Natural killer cell (primary cell): ENCODE data around the gene UBE2L6. TPM values are rescaled to one million over a fixed set of nuclear protein-coding genes. Genes with fewer than 3 reads are reported as not detected.

Experiments
- ATAC-seq, 3 donors: fragments of 150-1000 bp in 2 of 3; fragments of 200-7000 bp in 1 of 3; cut with Tn5 transposase; 1 replicate in 1 of 3; 2 replicates in 2 of 3; pipeline ENCODE4 v1.10.0; 2021; ENCODE audit warnings: mild to moderate bottlenecking in 2 of 3, moderate library complexity in 2 of 3
- DNase-seq, 2 donors: peaks; one replicate each; pipeline versions ENCODE4 v3.0.0 to v3.0.0-alpha.2; 2013 to 2021; ENCODE audit warnings: mixed read lengths in 1 of 2
- H3K27ac ChIP-seq: one replicate; pipeline ENCODE4 v1.5.1; 2013; ENCODE audit warnings: mild to moderate bottlenecking, low read length
- H3K27me3 ChIP-seq: one replicate; pipeline ENCODE4 v1.6.1; 2013; ENCODE audit warnings: low read length; ENCODE audit not compliant: control insufficient read depth, insufficient read depth
- H3K36me3 ChIP-seq: one replicate; pipeline ENCODE4 v1.6.1; 2013; ENCODE audit warnings: low read length; ENCODE audit not compliant: control insufficient read depth, insufficient read depth
- H3K4me1 ChIP-seq: one replicate; pipeline ENCODE4 v1.6.1; 2013; ENCODE audit warnings: low read length; ENCODE audit not compliant: control insufficient read depth, insufficient read depth
- H3K4me3 ChIP-seq: one replicate; pipeline ENCODE4 v1.5.1; 2013; ENCODE audit warnings: low read length
- H3K9me3 ChIP-seq: one replicate; pipeline ENCODE4 v1.6.1; 2013; ENCODE audit warnings: low read length; ENCODE audit not compliant: control insufficient read depth, insufficient read depth
- H3K27ac Mint-ChIP-seq, 2 donors: one replicate each; pipeline ENCODE4 v1.8.0; 2022; ENCODE audit warnings: mild to moderate bottlenecking in 2 of 2, mixed read lengths in 2 of 2, moderate library complexity in 1 of 2
- H3K27me3 Mint-ChIP-seq, 2 donors: one replicate each; pipeline ENCODE4 v1.8.0; 2022; ENCODE audit warnings: low read depth in 2 of 2, mixed read lengths in 2 of 2
- H3K36me3 Mint-ChIP-seq: one replicate; pipeline ENCODE4 v1.8.0; 2022; ENCODE audit warnings: mixed read lengths
- H3K4me1 Mint-ChIP-seq, 2 donors: one replicate each; pipeline ENCODE4 v1.8.0; 2022; ENCODE audit warnings: mixed read lengths in 2 of 2
- H3K4me3 Mint-ChIP-seq: one replicate; pipeline ENCODE4 v1.8.0; 2022; ENCODE audit warnings: mild to moderate bottlenecking, moderate library complexity, mixed read lengths
- H3K9me3 Mint-ChIP-seq, 2 donors: one replicate each; pipeline ENCODE4 v1.8.0; 2022; ENCODE audit warnings: mixed read lengths in 2 of 2
- CTCF ChIP-seq: fragments of 200-600 bp; IDR thresholded peaks from one replicate; pipeline ENCODE4 v1.8.0; 2022; ENCODE audit warnings: antibody characterized with exemption
- WGBS: methylation state at CpG from one replicate; pipeline ENCODE4 v1.1.7; 2013; ENCODE audit warnings: missing lambda C conversion rate; ENCODE audit not compliant: insufficient coverage; 5-methylcytosine and 5-hydroxymethylcytosine counted together
- intact Hi-C: fragments of 100-400 bp; cut with micrococcal nuclease; formaldehyde crosslinking; loops from one replicate; pipeline ENCODE4 v1.14.2; 2022
- total RNA-seq, 4 donors: library from RNA; stranded (reverse); fragments of 120-200 nt in 1 of 4; gene quantifications; one replicate each; pipeline versions ENCODE4 v1.2.3 to v1.2.4, GENCODE V29; 2013 to 2022

Gene UBE2L6
- total RNA-seq, 3 donors from 2014 or later (not counting 1 experiment from before 2014, with no cell fraction given), result 89.1 to 108 (median 103) TPM

GRCh38 chr11:57551941-57552340 is 15.5 kb downstream of the UBE2L6 start:
- no peak for ATAC-seq
- Mint-ChIP-seq H3K36me3 (peaks cover 17% of the 10 kb centered on the region), H3K4me1 (peaks cover 0 to 8% of the 10 kb centered on the region in 2 donors), H3K9me3 (no peaks in the 10 kb centered on the region), H3K27me3 (no peaks in the 10 kb centered on the region), H3K4me3 (no peak overlapping the region), H3K27ac (no peak overlapping the region)
- Histone ChIP-seq H3K27me3 (no peaks in the 10 kb centered on the region), H3K9me3 (no peaks in the 10 kb centered on the region), H3K4me1 (peaks cover 13% of the 10 kb centered on the region), H3K27ac (no peak overlapping the region), H3K36me3 (peaks cover 72% of the 10 kb centered on the region), H3K4me3 (no peak overlapping the region)
- DNase-seq, result no peak
- intact Hi-C loops, result no loop called here
- WGBS, result 94% methylated on average over 4 of the region's 4 CpGs
- TF ChIP-seq CTCF, result no peak

GRCh38 chr11:57549983-57550382 is 17.5 kb downstream of the UBE2L6 start:
- Mint-ChIP-seq H3K27ac (peak overlapping the region in 1 of 2 donors; percentile 54), H3K4me3 (no peak overlapping the region), H3K4me1 (peaks cover 0 to 8% of the 10 kb centered on the region in 2 donors), H3K36me3 (peaks cover 12% of the 10 kb centered on the region), H3K27me3 (no peaks in the 10 kb centered on the region), H3K9me3 (no peaks in the 10 kb centered on the region)
- 90% methylated on average over 8 of the region's 8 CpGs for WGBS
- Histone ChIP-seq H3K9me3 (no peaks in the 10 kb centered on the region), H3K4me1 (peaks cover 15% of the 10 kb centered on the region), H3K4me3 (no peak overlapping the region), H3K27ac (no peak overlapping the region), H3K36me3 (peaks cover 57% of the 10 kb centered on the region), H3K27me3 (no peaks in the 10 kb centered on the region)
- ATAC-seq (no peak), DNase-seq (no peak)
- intact Hi-C loops, result no loop called here
- no peak for TF ChIP-seq CTCF

- Histone ChIP-seq H3K4me3 (no peak overlapping the region), H3K36me3 (peaks cover 37% of the 10 kb centered on the region)
- peak; percentile 36 to 85 (median 60) for ATAC-seq
Observed at GRCh38 chr11:57547854-57548377, 19.6 kb downstream of the UBE2L6 start.

More at GRCh38 chr11:57547854-57548377, 19.6 kb downstream of the UBE2L6 start:
- peak overlapping the region; percentile 6 for H3K27ac ChIP-seq
- Mint-ChIP-seq H3K4me3 (no peak overlapping the region), H3K27me3 (no peaks in the 10 kb centered on the region), H3K27ac (peak overlapping the region; percentile 72 to 78), H3K4me1 (peaks cover 0 to 8% of the 10 kb centered on the region in 2 donors), H3K9me3 (no peaks in the 10 kb centered on the region), H3K36me3 (peaks cover 6% of the 10 kb centered on the region)
- H3K9me3 ChIP-seq, result no peaks in the 10 kb centered on the region
- peaks cover 15% of the 10 kb centered on the region for H3K4me1 ChIP-seq
- no peaks in the 10 kb centered on the region for H3K27me3 ChIP-seq
- peak in 1 of 2 donors; percentile 45 for DNase-seq
- 15% methylated on average over 6 of the region's 6 CpGs for WGBS
- no peak for TF ChIP-seq CTCF
- intact Hi-C loops, result no loop called here
